ENCODE data around the gene AVEN.

AVEN gene

DNA sequence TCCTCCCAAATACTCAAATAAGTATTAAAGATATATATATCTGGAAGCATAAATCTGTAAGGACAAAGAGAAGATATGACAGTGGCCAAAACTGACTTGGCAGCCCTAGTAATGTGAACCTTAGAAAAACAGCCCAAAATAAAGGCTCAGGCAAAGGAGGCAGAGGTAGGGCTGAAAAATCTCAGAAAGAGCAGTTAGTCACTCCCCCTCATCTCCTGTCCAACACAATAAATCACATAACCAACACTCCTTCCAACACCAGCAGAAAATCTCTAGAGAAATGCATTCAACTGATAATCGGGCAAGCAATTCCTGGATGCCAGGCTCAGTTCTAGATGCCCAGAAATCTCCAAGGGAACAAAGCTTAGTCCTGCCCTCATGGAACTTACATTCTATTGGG is 92.9 kb downstream of the AVEN start:
- TF ChIP-seq, protein P1, sequence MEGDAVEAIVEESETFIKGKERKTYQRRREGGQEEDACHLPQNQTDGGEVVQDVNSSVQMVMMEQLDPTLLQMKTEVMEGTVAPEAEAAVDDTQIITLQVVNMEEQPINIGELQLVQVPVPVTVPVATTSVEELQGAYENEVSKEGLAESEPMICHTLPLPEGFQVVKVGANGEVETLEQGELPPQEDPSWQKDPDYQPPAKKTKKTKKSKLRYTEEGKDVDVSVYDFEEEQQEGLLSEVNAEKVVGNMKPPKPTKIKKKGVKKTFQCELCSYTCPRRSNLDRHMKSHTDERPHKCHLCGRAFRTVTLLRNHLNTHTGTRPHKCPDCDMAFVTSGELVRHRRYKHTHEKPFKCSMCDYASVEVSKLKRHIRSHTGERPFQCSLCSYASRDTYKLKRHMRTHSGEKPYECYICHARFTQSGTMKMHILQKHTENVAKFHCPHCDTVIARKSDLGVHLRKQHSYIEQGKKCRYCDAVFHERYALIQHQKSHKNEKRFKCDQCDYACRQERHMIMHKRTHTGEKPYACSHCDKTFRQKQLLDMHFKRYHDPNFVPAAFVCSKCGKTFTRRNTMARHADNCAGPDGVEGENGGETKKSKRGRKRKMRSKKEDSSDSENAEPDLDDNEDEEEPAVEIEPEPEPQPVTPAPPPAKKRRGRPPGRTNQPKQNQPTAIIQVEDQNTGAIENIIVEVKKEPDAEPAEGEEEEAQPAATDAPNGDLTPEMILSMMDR (IDR thresholded peaks at IDR 0.05; ENCODE audit: insufficient read depth, low read length, poor library complexity, severe bottlenecking): no peak
- no peak overlapping the region for H3K4me3 ChIP-seq (replicated peaks; ENCODE audit: low read depth, low read length)

GRCh38 chr15:33941279-33942063 is 97.5 kb downstream of the AVEN start:
- no peaks in the 10 kb centered on the region for H3K36me3 ChIP-seq (ENCODE audit: control insufficient read depth, insufficient read depth, low read length)
- no peak for DNase-seq (ENCODE audit: extremely low read depth, insufficient read length)
- no peak overlapping the region for H3K4me3 ChIP-seq (replicated peaks; ENCODE audit: low read depth, low read length)
- TF ChIP-seq, protein P1 (IDR thresholded peaks at IDR 0.05; ENCODE audit: insufficient read depth, low read length, poor library complexity, severe bottlenecking): no peak
- H3K27me3 ChIP-seq (replicated peaks; ENCODE audit: control insufficient read depth, insufficient read depth, low read length): no peaks in the 10 kb centered on the region

More for the DNA sequence above, 92.9 kb downstream of the AVEN start:
- no peaks in the 10 kb centered on the region for H3K27me3 ChIP-seq (replicated peaks; ENCODE audit: control insufficient read depth, insufficient read depth, low read length)
- no peaks in the 10 kb centered on the region for H3K36me3 ChIP-seq (ENCODE audit: control insufficient read depth, insufficient read depth, low read length)
- DNase-seq (ENCODE audit: extremely low read depth, insufficient read length): no peak

- DNase-seq (ENCODE audit: extremely low read depth, insufficient read length): no peak
- Histone ChIP-seq H3K36me3 (ENCODE audit: control insufficient read depth, insufficient read depth, low read length) (no peaks in the 10 kb centered on the region), H3K4me3 (replicated peaks; ENCODE audit: low read depth, low read length) (no peak overlapping the region), H3K27me3 (replicated peaks; ENCODE audit: control insufficient read depth, insufficient read depth, low read length) (no peaks in the 10 kb centered on the region)
- TF ChIP-seq, protein P1 (IDR thresholded peaks at IDR 0.05; ENCODE audit: insufficient read depth, low read length, poor library complexity, severe bottlenecking): no peak
Observed at GRCh38 chr15:33934921-33935320, 104.1 kb downstream of the AVEN start.

GRCh38 chr15:33934396-33934795 is 104.6 kb downstream of the AVEN start:
- Histone ChIP-seq H3K27me3 (replicated peaks; ENCODE audit: control insufficient read depth, insufficient read depth, low read length) (no peaks in the 10 kb centered on the region), H3K36me3 (ENCODE audit: control insufficient read depth, insufficient read depth, low read length) (no peaks in the 10 kb centered on the region), H3K4me3 (replicated peaks; ENCODE audit: low read depth, low read length) (no peak overlapping the region)
- TF ChIP-seq, protein P1 (IDR thresholded peaks at IDR 0.05; ENCODE audit: insufficient read depth, low read length, poor library complexity, severe bottlenecking): no peak
- DNase-seq (ENCODE audit: extremely low read depth, insufficient read length): no peak

- DNase-seq (ENCODE audit: extremely low read depth, insufficient read length): no peak
- Histone ChIP-seq H3K36me3 (ENCODE audit: control insufficient read depth, insufficient read depth, low read length) (no peaks in the 10 kb centered on the region), H3K4me3 (replicated peaks; ENCODE audit: low read depth, low read length) (no peak overlapping the region), H3K27me3 (replicated peaks; ENCODE audit: control insufficient read depth, insufficient read depth, low read length) (no peaks in the 10 kb centered on the region)
- TF ChIP-seq, protein P1 (IDR thresholded peaks at IDR 0.05; ENCODE audit: insufficient read depth, low read length, poor library complexity, severe bottlenecking): no peak
Observed at GRCh38 chr15:33932734-33933133, 106.3 kb downstream of the AVEN start.

Data from GM06990 (cell line).